ENCODE data around the gene RMDN2.

- no peak for TF ChIP-seq POLR2A (IDR thresholded peaks at IDR 0.05)
- TF ChIP-seq CTCF (IDR thresholded peaks at IDR 0.05) = no peak
These were observed 10.7 kb upstream of the RMDN2 start for GRCh38 chr2:37914340-37914739.
